KMS-11 (cell line): ENCODE measurements around the gene DLG1.

ENCODE experiments used
- H2AFZ ChIP-seq: fragments of 200-600 bp; sonication (generic); 2 replicates; pipeline ENCODE4 v1.6.1; 2016; ENCODE audit warnings: antibody characterized with exemption, mixed run types, low read depth
- H3K27ac ChIP-seq: fragments of 200-600 bp; sonication (generic); 2 replicates; pipeline ENCODE4 v1.6.1; 2016; ENCODE audit warnings: mild to moderate bottlenecking, mixed run types
- H3K27me3 ChIP-seq: fragments of 200-600 bp; sonication (generic); 2 replicates; pipeline ENCODE4 v1.6.1; 2017; ENCODE audit warnings: mild to moderate bottlenecking, low read depth, mixed run types, moderate library complexity; ENCODE audit not compliant: insufficient read depth
- H3K36me3 ChIP-seq: fragments of 200-600 bp; sonication (generic); 2 replicates; pipeline ENCODE4 v1.6.1; 2017; ENCODE audit warnings: mild to moderate bottlenecking, mixed run types; ENCODE audit not compliant: insufficient read depth
- H3K4me1 ChIP-seq: fragments of 200-600 bp; sonication (generic); 2 replicates; pipeline ENCODE4 v1.6.1; 2016; ENCODE audit warnings: mild to moderate bottlenecking, low read depth, mixed run types; ENCODE audit not compliant: poor library complexity, severe bottlenecking
- H3K4me2 ChIP-seq: fragments of 200-600 bp; sonication (generic); 2 replicates; pipeline ENCODE4 v1.7.0; 2016; ENCODE audit warnings: mild to moderate bottlenecking, mixed run types
- H3K4me3 ChIP-seq: fragments of 200-600 bp; sonication (generic); IDR thresholded peaks from 2 replicates; pipeline ENCODE4 v1.6.1; 2017; ENCODE audit warnings: low read depth, low read length, mixed read lengths; ENCODE audit not compliant: insufficient read depth
- H3K79me2 ChIP-seq: fragments of 200-600 bp; sonication (generic); 2 replicates; pipeline ENCODE4 v1.6.1; 2016; ENCODE audit warnings: low read depth, mixed run types; ENCODE audit not compliant: insufficient read depth
- H3K9ac ChIP-seq: fragments of 200-600 bp; sonication (generic); 2 replicates; pipeline ENCODE4 v1.6.1; 2016; ENCODE audit warnings: mild to moderate bottlenecking, mixed run types
- H4K20me1 ChIP-seq: fragments of 200-600 bp; sonication (generic); 2 replicates; pipeline ENCODE4 v1.6.1; 2016; ENCODE audit warnings: mild to moderate bottlenecking, mixed run types; ENCODE audit not compliant: insufficient read depth
- TF ChIP-seq, protein P1 (sequence below): fragments of 200-600 bp; sonication (generic); conservative IDR thresholded peaks from 2 replicates; pipeline ENCODE4 v1.6.1; 2017; ENCODE audit warnings: low read depth, mild to moderate bottlenecking, antibody characterized with exemption, low read length, moderate library complexity, mixed read lengths

DLG1 gene

DNA sequence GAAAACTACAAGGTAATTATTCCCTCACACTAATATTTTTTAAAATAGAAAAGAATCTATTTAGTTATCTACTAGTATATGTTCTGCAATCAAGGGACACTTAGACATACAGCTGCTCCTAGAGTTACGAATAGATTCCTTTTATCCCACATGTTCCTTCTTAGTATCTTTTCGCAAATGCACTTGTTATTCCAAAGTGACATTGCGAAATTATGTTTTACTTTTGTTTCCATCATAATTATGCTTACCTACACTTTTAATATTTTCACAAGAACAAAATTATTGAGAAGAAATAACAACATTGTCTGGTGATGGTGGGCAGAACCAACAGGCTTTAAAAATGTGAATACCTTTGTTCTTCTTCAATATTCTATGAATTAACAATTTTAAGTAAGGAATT, 161.7 kb downstream of the DLG1 start:
- Histone ChIP-seq H3K27ac (no peak overlapping the region), H3K79me2 (no peaks in the 10 kb centered on the region), H2AFZ (no peak overlapping the region), H4K20me1 (no peaks in the 10 kb centered on the region), H3K27me3 (no peaks in the 10 kb centered on the region), H3K4me3 (no peak overlapping the region), H3K36me3 (peaks cover 3% of the 10 kb centered on the region; the same call in 1 of the 2 replicates), H3K4me1 (peaks cover 16% of the 10 kb centered on the region), H3K9ac (no peak overlapping the region), H3K4me2 (no peak overlapping the region)
- TF ChIP-seq, protein P1, sequence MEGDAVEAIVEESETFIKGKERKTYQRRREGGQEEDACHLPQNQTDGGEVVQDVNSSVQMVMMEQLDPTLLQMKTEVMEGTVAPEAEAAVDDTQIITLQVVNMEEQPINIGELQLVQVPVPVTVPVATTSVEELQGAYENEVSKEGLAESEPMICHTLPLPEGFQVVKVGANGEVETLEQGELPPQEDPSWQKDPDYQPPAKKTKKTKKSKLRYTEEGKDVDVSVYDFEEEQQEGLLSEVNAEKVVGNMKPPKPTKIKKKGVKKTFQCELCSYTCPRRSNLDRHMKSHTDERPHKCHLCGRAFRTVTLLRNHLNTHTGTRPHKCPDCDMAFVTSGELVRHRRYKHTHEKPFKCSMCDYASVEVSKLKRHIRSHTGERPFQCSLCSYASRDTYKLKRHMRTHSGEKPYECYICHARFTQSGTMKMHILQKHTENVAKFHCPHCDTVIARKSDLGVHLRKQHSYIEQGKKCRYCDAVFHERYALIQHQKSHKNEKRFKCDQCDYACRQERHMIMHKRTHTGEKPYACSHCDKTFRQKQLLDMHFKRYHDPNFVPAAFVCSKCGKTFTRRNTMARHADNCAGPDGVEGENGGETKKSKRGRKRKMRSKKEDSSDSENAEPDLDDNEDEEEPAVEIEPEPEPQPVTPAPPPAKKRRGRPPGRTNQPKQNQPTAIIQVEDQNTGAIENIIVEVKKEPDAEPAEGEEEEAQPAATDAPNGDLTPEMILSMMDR: no peak

DNA sequence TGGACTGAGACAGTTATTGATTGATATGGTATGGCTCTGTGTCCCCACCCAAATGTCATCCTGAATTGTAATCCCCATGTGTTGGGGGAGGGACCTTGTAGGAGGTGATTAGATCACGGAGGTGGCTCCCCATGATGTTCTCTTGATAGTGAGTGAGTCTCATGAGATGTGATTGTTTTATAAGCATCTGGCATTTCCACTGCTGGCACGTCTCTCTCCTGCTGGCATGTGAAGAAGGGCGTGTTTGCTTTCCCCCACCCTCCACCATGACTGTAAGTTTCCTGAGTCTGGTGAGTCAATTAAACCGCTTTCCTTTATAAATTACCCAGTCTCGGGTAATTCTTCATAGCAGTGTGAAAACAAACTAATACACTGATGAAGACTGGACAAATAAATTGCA, 163.2 kb downstream of the DLG1 start:
- H3K4me3 ChIP-seq: no peak overlapping the region
- H3K27ac ChIP-seq: no peak overlapping the region
- H3K36me3 ChIP-seq: peaks cover 3% of the 10 kb centered on the region; the same call in 1 of the 2 replicates
- no peak overlapping the region for H3K9ac ChIP-seq
- TF ChIP-seq, protein P1: no peak
- no peak overlapping the region for H3K4me2 ChIP-seq
- H3K27me3 ChIP-seq: no peaks in the 10 kb centered on the region
- H4K20me1 ChIP-seq: no peaks in the 10 kb centered on the region
- H3K79me2 ChIP-seq: no peaks in the 10 kb centered on the region
- H2AFZ ChIP-seq: no peak overlapping the region
- H3K4me1 ChIP-seq: peaks cover 16% of the 10 kb centered on the region

DNA sequence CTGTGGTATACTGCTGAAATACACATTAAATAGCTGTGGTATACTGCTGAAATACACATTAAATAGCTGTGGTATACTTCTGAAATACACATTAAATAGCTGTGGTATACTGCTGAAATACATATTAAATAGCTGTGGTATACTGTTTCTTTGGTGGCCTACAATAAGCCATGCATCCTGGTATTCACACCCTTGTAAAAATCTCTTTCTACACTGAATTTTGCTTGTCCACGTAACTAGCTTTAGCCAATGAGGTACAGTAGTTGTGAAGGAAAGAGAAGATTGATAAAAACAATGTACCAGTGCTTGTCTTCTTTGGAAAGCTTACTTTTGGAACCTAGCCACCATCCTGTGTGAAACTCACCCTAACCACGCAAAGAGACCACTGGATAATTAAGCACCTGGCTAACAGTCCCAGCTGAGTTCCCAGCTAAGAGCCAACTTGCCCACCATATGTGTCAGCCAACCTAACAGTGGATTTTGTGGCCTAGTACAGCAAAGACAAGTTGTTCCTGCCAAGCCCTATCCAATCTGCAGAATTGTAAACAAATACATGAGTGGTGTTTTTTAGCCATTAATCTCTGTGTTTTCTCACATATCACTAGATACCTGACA, 165.4 kb downstream of the DLG1 start:
- Histone ChIP-seq H3K36me3 (peaks cover 3% of the 10 kb centered on the region; the same call in 1 of the 2 replicates), H3K27ac (peak overlapping the region; percentile 13; the same call in 1 of the 2 replicates), H3K79me2 (no peaks in the 10 kb centered on the region), H2AFZ (no peak overlapping the region), H3K4me3 (no peak overlapping the region), H3K9ac (no peak overlapping the region), H4K20me1 (no peaks in the 10 kb centered on the region), H3K4me2 (no peak overlapping the region), H3K4me1 (peaks cover 16% of the 10 kb centered on the region), H3K27me3 (no peaks in the 10 kb centered on the region)
- TF ChIP-seq, protein P1: no peak

DNA sequence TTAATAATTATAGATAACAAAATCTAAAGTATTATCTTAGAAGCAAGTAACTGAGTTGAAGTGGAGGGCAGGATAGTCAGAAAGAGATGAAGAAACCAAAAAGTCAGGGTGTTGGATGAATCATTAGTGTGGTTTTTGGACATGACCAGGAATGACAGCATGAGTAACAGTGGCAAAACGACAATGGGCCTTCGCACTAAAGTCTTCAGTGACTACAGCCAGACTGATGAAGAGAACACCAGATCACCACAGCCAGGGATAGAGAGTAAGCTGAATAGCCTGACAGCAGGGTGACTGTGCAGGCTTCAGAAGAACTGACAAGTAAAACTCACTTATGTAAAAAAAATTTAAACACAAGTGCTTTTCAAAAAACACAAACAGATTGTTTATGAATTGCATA, 172.8 kb downstream of the DLG1 start:
- H3K4me3 ChIP-seq: no peak overlapping the region
- TF ChIP-seq, protein P1: no peak
- no peaks in the 10 kb centered on the region for H3K36me3 ChIP-seq
- H3K4me2 ChIP-seq: no peak overlapping the region
- H4K20me1 ChIP-seq: no peaks in the 10 kb centered on the region
- H3K4me1 ChIP-seq: no peaks in the 10 kb centered on the region
- no peaks in the 10 kb centered on the region for H3K79me2 ChIP-seq
- no peak overlapping the region for H3K9ac ChIP-seq
- H2AFZ ChIP-seq: no peak overlapping the region
- H3K27ac ChIP-seq: no peak overlapping the region
- H3K27me3 ChIP-seq: no peaks in the 10 kb centered on the region
